A673 (cell line): ENCODE measurements around the gene SHROOM2. TPM values are rescaled to one million over a fixed set of nuclear protein-coding genes. Genes with fewer than 3 reads are reported as not detected.

Source experiments
- BruUV-seq: library from RNA; stranded (reverse); fragments of 400-500 nt; replicated peaks from 2 replicates; lab custom pipeline; 2021; lab: Mats Ljungman, UMichigan
- CTCF ChIA-PET: fragments of 300-600 bp; sonication (Branson Sonifier 250); formaldehyde crosslinking; loops from one replicate; lab custom pipeline; 2022; ENCODE audit warnings: antibody characterized with exemption; lab: Charles Lee
- POLR2A ChIA-PET: fragments of 300-600 bp; sonication (Branson Sonifier 250); formaldehyde crosslinking; loops from one replicate; lab custom pipeline; 2022; ENCODE audit warnings: antibody characterized with exemption; ENCODE audit not compliant: low non-redundant PET; lab: Charles Lee
- DNase-seq: peaks from one replicate; pipeline ENCODE4 v3.0.0-alpha.2; 2015; ENCODE audit warnings: low spot score
- H3K27ac ChIP-seq: fragments of 200-600 bp; sonication (generic); 2 replicates; pipeline ENCODE4 v1.5.1; 2016; ENCODE audit warnings: mixed run types, low read depth, mild to moderate bottlenecking, mixed read lengths, antibody characterized with exemption, low read length; ENCODE audit not compliant: poor library complexity, severe bottlenecking
- H3K27me3 ChIP-seq: fragments of 200-600 bp; sonication (generic); replicated peaks from 2 replicates; pipeline ENCODE4 v1.6.1; 2017; ENCODE audit warnings: mixed run types, low read depth, mild to moderate bottlenecking, mixed read lengths, antibody characterized with exemption, low read length; ENCODE audit not compliant: insufficient read depth, poor library complexity
- H3K36me3 ChIP-seq: fragments of 200-600 bp; sonication (generic); 2 replicates; pipeline ENCODE4 v1.6.1; 2016; ENCODE audit warnings: mixed run types, mild to moderate bottlenecking, mixed read lengths, antibody characterized with exemption, low read length; ENCODE audit not compliant: insufficient read depth, poor library complexity, severe bottlenecking
- H3K4me1 ChIP-seq: fragments of 200-600 bp; sonication (generic); 2 replicates; pipeline ENCODE4 v1.6.1; 2017; ENCODE audit warnings: mixed run types, mild to moderate bottlenecking, mixed read lengths, antibody characterized with exemption, low read length; ENCODE audit not compliant: insufficient read depth, poor library complexity, severe bottlenecking
- H3K4me3 ChIP-seq: fragments of 200-600 bp; sonication (generic); 2 replicates; pipeline ENCODE4 v1.5.1; 2016; ENCODE audit warnings: low read depth, mixed run types, mild to moderate bottlenecking, mixed read lengths, low read length; ENCODE audit not compliant: poor library complexity, severe bottlenecking
- H3K9me3 ChIP-seq: fragments of 200-600 bp; sonication (generic); 2 replicates; pipeline ENCODE4 v1.6.1; 2016; ENCODE audit warnings: mixed run types, low read depth, mild to moderate bottlenecking, mixed read lengths, antibody characterized with exemption, low read length; ENCODE audit not compliant: poor library complexity, severe bottlenecking
- EZH2 ChIP-seq: fragments of 200-600 bp; sonication (generic); IDR thresholded peaks from 2 replicates; pipeline ENCODE4 v1.6.1; 2017; ENCODE audit warnings: borderline replicate concordance, low read depth, mild to moderate bottlenecking, mixed read lengths, antibody characterized with exemption, low read length; ENCODE audit not compliant: poor library complexity, severe bottlenecking
- intact Hi-C: fragments of 100-400 bp; cut with micrococcal nuclease; formaldehyde crosslinking; loops from one replicate; pipeline ENCODE4 v1.10.0; 2022; ENCODE audit not compliant: unreplicated experiment
- total RNA-seq: library from RNA; stranded (reverse); gene quantifications from 2 replicates; pipeline ENCODE4 v1.2.3, GENCODE V29; 2021
- TF ChIP-seq, protein P1 (sequence below): fragments of 300-800, 200-600 bp; sonication (generic); conservative IDR thresholded peaks from 2 replicates; pipeline ENCODE4 v1.5.1; 2017; ENCODE audit warnings: low read depth, mild to moderate bottlenecking, antibody characterized with exemption, low read length, moderate library complexity, mixed read lengths

SHROOM2 gene
- total RNA-seq, 1 experiment from 2014 or later = 3.7 TPM

DNA sequence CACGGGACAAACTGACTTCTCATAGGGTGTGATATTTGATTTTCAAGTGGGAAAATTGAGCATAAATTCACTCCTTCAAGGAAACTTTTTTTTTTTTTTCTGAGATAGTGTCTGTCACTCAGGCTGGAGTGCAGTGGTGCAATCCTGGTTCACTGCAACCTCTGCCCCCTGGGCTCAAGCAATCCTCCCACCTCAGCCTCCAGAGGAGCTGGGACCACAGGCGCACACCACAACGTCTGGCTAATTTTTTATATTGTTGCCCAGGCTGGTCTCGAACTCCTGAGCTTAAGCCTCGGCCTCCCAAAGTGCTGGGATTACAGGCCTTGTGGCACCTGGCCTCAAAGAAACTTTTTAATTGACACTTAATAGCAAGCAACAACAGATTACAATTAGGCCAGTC lies 194.7 kb downstream of the SHROOM2 start:
- intact Hi-C loops = no loop called here
- Histone ChIP-seq H3K4me1 (no peaks in the 10 kb centered on the region), H3K27me3 (no peaks in the 10 kb centered on the region), H3K27ac (no peak overlapping the region), H3K4me3 (no peak overlapping the region), H3K36me3 (no peaks in the 10 kb centered on the region), H3K9me3 (no peaks in the 10 kb centered on the region)
- TF ChIP-seq, protein P1, sequence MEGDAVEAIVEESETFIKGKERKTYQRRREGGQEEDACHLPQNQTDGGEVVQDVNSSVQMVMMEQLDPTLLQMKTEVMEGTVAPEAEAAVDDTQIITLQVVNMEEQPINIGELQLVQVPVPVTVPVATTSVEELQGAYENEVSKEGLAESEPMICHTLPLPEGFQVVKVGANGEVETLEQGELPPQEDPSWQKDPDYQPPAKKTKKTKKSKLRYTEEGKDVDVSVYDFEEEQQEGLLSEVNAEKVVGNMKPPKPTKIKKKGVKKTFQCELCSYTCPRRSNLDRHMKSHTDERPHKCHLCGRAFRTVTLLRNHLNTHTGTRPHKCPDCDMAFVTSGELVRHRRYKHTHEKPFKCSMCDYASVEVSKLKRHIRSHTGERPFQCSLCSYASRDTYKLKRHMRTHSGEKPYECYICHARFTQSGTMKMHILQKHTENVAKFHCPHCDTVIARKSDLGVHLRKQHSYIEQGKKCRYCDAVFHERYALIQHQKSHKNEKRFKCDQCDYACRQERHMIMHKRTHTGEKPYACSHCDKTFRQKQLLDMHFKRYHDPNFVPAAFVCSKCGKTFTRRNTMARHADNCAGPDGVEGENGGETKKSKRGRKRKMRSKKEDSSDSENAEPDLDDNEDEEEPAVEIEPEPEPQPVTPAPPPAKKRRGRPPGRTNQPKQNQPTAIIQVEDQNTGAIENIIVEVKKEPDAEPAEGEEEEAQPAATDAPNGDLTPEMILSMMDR = no peak
- no peak for TF ChIP-seq EZH2
- DNase-seq = no peak
- no TSS peak for BruUV-seq
- ChIA-PET CTCF (no interaction called here), POLR2A (no interaction called here)

DNA sequence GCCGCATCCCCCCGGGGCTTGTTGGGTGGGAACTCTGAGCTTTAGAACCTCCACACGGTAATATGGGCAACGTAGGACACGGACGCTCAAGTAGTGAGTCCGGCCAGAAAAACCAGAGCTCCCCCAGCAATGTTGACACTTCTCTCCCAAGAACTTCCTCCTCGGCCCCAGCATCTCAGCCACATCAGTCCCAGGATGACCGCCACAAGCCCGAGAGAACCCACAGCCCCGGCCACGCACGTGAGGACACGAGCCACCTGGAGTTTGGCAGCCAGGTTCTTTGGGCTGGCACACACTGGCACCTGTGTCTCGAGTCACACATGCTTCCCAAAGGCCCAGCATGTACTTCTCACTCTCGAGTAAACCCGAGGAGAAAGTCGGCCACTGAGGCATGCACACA lies 197.2 kb downstream of the SHROOM2 start:
- CTCF ChIA-PET = no interaction called here
- no peak for TF ChIP-seq EZH2
- TF ChIP-seq, protein P1 = no peak
- intact Hi-C loops = no loop called here
- H3K9me3 ChIP-seq = no peaks in the 10 kb centered on the region
- POLR2A ChIA-PET = no interaction called here
- no peaks in the 10 kb centered on the region for H3K27me3 ChIP-seq
- H3K4me1 ChIP-seq = no peaks in the 10 kb centered on the region
- no TSS peak for BruUV-seq
- DNase-seq = no peak
- H3K4me3 ChIP-seq = no peak overlapping the region
- H3K27ac ChIP-seq = no peak overlapping the region
- H3K36me3 ChIP-seq = no peaks in the 10 kb centered on the region

DNA sequence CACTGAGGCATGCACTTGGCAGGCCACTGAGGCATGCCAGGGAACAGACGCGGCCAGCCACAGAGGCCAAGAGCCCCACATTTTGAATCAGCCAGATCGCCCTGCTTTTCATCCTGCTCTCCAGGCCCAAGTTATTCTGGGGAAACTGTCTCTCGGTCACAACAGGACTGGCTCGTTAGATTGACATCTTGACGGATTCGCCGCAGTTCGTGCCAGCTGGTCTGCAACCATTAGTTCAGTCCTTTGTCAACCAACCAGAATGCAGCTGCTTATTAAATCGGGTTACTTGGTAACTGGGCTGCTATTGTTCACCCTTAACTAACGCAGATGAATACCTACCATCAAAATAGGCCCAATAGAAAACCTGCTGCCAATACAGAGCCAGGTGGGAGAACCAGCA lies 197.6 kb downstream of the SHROOM2 start:
- intact Hi-C loops = no loop called here
- Histone ChIP-seq H3K36me3 (no peaks in the 10 kb centered on the region), H3K27ac (no peak overlapping the region), H3K4me3 (no peak overlapping the region), H3K4me1 (no peaks in the 10 kb centered on the region), H3K9me3 (no peaks in the 10 kb centered on the region), H3K27me3 (no peaks in the 10 kb centered on the region)
- ChIA-PET POLR2A (no interaction called here), CTCF (no interaction called here)
- TF ChIP-seq, protein P1 = no peak
- no peak for TF ChIP-seq EZH2
- no peak for DNase-seq
- BruUV-seq = no TSS peak
